ENCODE data around the gene TSPYL1.

DNA sequence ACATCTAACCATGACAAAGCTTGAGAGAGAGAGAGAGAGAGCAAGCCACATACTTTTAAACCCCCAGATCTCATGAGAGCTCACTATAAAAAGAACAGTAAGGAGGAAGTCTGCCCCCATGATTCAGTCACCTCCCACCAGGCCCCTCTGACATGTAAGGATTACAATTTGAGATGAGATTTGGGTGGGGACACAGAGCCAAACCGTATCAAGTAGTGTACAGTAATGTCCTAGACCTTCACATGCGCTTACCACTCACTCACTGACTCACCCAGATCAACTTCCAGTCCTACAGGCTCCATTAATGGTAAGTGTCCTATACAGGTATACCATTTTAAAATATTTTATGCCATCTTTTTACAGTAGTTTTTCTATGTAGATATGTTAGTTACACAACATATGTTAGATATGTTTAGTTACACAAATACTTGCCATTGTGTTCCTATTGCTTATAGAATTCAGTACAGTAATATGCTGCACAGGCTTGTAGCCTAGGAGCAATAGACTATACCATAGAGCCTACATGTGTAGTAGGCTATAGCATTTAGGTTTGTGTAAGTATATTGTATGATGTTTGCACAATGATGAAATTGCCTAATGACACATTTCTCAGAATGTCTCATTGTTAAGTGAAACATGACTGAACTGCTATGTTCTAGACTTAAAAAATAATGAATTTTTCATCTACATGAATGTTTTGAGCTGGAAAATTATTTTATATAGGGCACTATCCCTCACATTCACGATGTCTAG is 11.7 kb downstream of the TSPYL1 start:
- TF ChIP-seq, protein P1, sequence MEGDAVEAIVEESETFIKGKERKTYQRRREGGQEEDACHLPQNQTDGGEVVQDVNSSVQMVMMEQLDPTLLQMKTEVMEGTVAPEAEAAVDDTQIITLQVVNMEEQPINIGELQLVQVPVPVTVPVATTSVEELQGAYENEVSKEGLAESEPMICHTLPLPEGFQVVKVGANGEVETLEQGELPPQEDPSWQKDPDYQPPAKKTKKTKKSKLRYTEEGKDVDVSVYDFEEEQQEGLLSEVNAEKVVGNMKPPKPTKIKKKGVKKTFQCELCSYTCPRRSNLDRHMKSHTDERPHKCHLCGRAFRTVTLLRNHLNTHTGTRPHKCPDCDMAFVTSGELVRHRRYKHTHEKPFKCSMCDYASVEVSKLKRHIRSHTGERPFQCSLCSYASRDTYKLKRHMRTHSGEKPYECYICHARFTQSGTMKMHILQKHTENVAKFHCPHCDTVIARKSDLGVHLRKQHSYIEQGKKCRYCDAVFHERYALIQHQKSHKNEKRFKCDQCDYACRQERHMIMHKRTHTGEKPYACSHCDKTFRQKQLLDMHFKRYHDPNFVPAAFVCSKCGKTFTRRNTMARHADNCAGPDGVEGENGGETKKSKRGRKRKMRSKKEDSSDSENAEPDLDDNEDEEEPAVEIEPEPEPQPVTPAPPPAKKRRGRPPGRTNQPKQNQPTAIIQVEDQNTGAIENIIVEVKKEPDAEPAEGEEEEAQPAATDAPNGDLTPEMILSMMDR (conservative IDR thresholded peaks at IDR 0.05; ENCODE audit: low read depth, low read length) = no peak
- TF ChIP-seq EZH2 (IDR thresholded peaks at IDR 0.05; ENCODE audit: low read length, unreplicated experiment) = no peak

Data from PC-3 (cell line).